ENCODE results near the gene MAML3. TPM values are rescaled to one million over a fixed set of nuclear protein-coding genes. Genes with fewer than 3 reads are reported as not detected.

MAML3 gene
- total and polyA plus RNA-seq, 2 experiments from 2014 or later, result 1.7 to 6.5 TPM

- Histone ChIP-seq H3K79me2 (replicated peaks; ENCODE audit: insufficient read depth) (no peaks in the 10 kb centered on the region), H3K4me3 (no peak overlapping the region), H3F3A (replicated peaks; ENCODE audit: low read depth) (no peaks in the 10 kb centered on the region), H3K9me2 (ENCODE audit: insufficient read depth) (peaks cover 2% of the 10 kb centered on the region), H3K4me2 (no peak overlapping the region), H3K4me1 (ENCODE audit: insufficient read depth) (peaks cover 28% of the 10 kb centered on the region), H2AFZ (no peak overlapping the region), H3K27me3 (ENCODE audit: insufficient read depth) (no peaks in the 10 kb centered on the region), H3K27ac (ENCODE audit: low read depth) (no peak overlapping the region), H3K36me3 (ENCODE audit: insufficient read depth) (no peaks in the 10 kb centered on the region), H4K20me1 (replicated peaks; ENCODE audit: insufficient read depth) (no peaks in the 10 kb centered on the region)
- TF ChIP-seq JUNB (IDR thresholded peaks at IDR 0.05; ENCODE audit: unreplicated experiment) (no peak), NANOG (IDR thresholded peaks at IDR 0.05; ENCODE audit: borderline replicate concordance) (no peak), EZH2 (IDR thresholded peaks at IDR 0.05; ENCODE audit: low read depth, unreplicated experiment) (no peak), CREB1 (CRISPR knock-in tag; IDR thresholded peaks at IDR 0.05; ENCODE audit: low read depth) (no peak), POLR2AphosphoS5 (IDR thresholded peaks at IDR 0.05; ENCODE audit: low read depth) (no peak), REST (IDR thresholded peaks at IDR 0.05; ENCODE audit: unreplicated experiment) (no peak), ZNF114 (CRISPR knock-in tag; IDR thresholded peaks at IDR 0.05) (no peak)
- H3K9me3 Mint-ChIP-seq, result no peaks in the 10 kb centered on the region
- no peak overlapping the region for H3K4me3 Mint-ChIP-seq
- peaks cover 6% of the 10 kb centered on the region for H3K27me3 Mint-ChIP-seq (ENCODE audit: insufficient read depth, low read depth, poor library complexity)
- H3K27ac Mint-ChIP-seq, result no peak overlapping the region
- ATAC-seq (no peak), DNase-seq (ENCODE audit: low spot score) (no peak)
- peaks cover 21% of the 10 kb centered on the region for H3K4me1 Mint-ChIP-seq
- H3K36me3 Mint-ChIP-seq (ENCODE audit: low read depth), result no peaks in the 10 kb centered on the region
Measured at GRCh38 chr4:139899346-139899745, 254.6 kb downstream of the MAML3 start.

- H3K4me2 ChIP-seq, result no peak overlapping the region
- no peak overlapping the region for H2AFZ ChIP-seq
- peaks cover 2% of the 10 kb centered on the region for H3K9me2 ChIP-seq (ENCODE audit: insufficient read depth)
- ATAC-seq (no peak), DNase-seq (ENCODE audit: low spot score) (no peak)
- peaks cover 33% of the 10 kb centered on the region for H3K4me1 ChIP-seq (ENCODE audit: insufficient read depth)
- no peak overlapping the region for H3K4me3 ChIP-seq
- H3F3A ChIP-seq (replicated peaks; ENCODE audit: low read depth), result no peaks in the 10 kb centered on the region
- no peaks in the 10 kb centered on the region for H3K9me3 Mint-ChIP-seq
- no peaks in the 10 kb centered on the region for H3K36me3 ChIP-seq (ENCODE audit: insufficient read depth)
- peaks cover 21% of the 10 kb centered on the region for H3K4me1 Mint-ChIP-seq
- no peak overlapping the region for H3K27ac Mint-ChIP-seq
- H4K20me1 ChIP-seq (replicated peaks; ENCODE audit: insufficient read depth), result no peaks in the 10 kb centered on the region
- H3K27ac ChIP-seq (ENCODE audit: low read depth), result no peak overlapping the region
- H3K36me3 Mint-ChIP-seq (ENCODE audit: low read depth), result no peaks in the 10 kb centered on the region
- H3K79me2 ChIP-seq (replicated peaks; ENCODE audit: insufficient read depth), result no peaks in the 10 kb centered on the region
- no peaks in the 10 kb centered on the region for H3K27me3 ChIP-seq (ENCODE audit: insufficient read depth)
- no peak overlapping the region for H3K4me3 Mint-ChIP-seq
- H3K27me3 Mint-ChIP-seq (ENCODE audit: insufficient read depth, low read depth, poor library complexity), result peaks cover 6% of the 10 kb centered on the region
- TF ChIP-seq EZH2 (IDR thresholded peaks at IDR 0.05; ENCODE audit: low read depth, unreplicated experiment), result no peak
- TF ChIP-seq JUNB (IDR thresholded peaks at IDR 0.05; ENCODE audit: unreplicated experiment), result no peak
- TF ChIP-seq ZNF114 (CRISPR knock-in tag; IDR thresholded peaks at IDR 0.05), result no peak
- no peak for TF ChIP-seq CTCF (conservative IDR thresholded peaks at IDR 0.05; ENCODE audit: low read depth in 2 of 2)
- no peak for TF ChIP-seq ZNF331 (CRISPR knock-in tag; IDR thresholded peaks at IDR 0.05; ENCODE audit: low read depth)
- TF ChIP-seq EZH2phosphoT487 (IDR thresholded peaks at IDR 0.05; ENCODE audit: unreplicated experiment), result no peak
- TF ChIP-seq, protein P1, sequence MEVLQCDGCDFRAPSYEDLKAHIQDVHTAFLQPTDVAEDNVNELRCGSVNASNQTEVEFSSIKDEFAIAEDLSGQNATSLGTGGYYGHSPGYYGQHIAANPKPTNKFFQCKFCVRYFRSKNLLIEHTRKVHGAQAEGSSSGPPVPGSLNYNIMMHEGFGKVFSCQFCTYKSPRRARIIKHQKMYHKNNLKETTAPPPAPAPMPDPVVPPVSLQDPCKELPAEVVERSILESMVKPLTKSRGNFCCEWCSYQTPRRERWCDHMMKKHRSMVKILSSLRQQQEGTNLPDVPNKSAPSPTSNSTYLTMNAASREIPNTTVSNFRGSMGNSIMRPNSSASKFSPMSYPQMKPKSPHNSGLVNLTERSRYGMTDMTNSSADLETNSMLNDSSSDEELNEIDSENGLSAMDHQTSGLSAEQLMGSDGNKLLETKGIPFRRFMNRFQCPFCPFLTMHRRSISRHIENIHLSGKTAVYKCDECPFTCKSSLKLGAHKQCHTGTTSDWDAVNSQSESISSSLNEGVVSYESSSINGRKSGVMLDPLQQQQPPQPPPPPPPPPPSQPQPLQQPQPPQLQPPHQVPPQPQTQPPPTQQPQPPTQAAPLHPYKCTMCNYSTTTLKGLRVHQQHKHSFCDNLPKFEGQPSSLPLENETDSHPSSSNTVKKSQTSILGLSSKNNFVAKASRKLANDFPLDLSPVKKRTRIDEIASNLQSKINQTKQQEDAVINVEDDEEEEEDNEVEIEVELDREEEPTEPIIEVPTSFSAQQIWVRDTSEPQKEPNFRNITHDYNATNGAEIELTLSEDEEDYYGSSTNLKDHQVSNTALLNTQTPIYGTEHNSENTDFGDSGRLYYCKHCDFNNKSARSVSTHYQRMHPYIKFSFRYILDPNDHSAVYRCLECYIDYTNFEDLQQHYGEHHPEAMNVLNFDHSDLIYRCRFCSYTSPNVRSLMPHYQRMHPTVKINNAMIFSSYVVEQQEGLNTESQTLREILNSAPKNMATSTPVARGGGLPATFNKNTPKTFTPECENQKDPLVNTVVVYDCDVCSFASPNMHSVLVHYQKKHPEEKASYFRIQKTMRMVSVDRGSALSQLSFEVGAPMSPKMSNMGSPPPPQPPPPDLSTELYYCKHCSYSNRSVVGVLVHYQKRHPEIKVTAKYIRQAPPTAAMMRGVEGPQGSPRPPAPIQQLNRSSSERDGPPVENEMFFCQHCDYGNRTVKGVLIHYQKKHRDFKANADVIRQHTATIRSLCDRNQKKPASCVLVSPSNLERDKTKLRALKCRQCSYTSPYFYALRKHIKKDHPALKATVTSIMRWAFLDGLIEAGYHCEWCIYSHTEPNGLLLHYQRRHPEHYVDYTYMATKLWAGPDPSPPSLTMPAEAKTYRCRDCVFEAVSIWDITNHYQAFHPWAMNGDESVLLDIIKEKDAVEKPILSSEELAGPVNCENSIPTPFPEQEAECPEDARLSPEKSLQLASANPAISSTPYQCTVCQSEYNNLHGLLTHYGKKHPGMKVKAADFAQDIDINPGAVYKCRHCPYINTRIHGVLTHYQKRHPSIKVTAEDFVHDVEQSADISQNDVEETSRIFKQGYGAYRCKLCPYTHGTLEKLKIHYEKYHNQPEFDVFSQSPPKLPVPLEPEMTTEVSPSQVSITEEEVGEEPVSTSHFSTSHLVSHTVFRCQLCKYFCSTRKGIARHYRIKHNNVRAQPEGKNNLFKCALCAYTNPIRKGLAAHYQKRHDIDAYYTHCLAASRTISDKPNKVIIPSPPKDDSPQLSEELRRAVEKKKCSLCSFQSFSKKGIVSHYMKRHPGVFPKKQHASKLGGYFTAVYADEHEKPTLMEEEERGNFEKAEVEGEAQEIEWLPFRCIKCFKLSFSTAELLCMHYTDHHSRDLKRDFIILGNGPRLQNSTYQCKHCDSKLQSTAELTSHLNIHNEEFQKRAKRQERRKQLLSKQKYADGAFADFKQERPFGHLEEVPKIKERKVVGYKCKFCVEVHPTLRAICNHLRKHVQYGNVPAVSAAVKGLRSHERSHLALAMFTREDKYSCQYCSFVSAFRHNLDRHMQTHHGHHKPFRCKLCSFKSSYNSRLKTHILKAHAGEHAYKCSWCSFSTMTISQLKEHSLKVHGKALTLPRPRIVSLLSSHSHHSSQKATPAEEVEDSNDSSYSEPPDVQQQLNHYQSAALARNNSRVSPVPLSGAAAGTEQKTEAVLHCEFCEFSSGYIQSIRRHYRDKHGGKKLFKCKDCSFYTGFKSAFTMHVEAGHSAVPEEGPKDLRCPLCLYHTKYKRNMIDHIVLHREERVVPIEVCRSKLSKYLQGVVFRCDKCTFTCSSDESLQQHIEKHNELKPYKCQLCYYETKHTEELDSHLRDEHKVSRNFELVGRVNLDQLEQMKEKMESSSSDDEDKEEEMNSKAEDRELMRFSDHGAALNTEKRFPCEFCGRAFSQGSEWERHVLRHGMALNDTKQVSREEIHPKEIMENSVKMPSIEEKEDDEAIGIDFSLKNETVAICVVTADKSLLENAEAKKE (CRISPR knock-in tag; IDR thresholded peaks at IDR 0.05), result no peak
- no peak for TF ChIP-seq POLR2AphosphoS5 (IDR thresholded peaks at IDR 0.05; ENCODE audit: low read depth)
Measured at GRCh38 chr4:139898293-139898692, 255.7 kb downstream of the MAML3 start.
